Progenitor cell of endocrine pancreas (in vitro differentiated cells): ENCODE measurements around the gene FAM177B. TPM values are rescaled to one million over a fixed set of nuclear protein-coding genes. Genes with fewer than 3 reads are reported as not detected.

Experiments used
- DNase-seq: peaks from one replicate; pipeline ENCODE4 v3.0.0; 2021; ENCODE audit warnings: low spot score; ENCODE audit not compliant: unreplicated experiment
- H3K27ac Mint-ChIP-seq: 2 replicates; pipeline ENCODE4 v1.8.0; 2021; ENCODE audit warnings: mild to moderate bottlenecking, moderate library complexity, mixed read lengths
- H3K27me3 Mint-ChIP-seq: 2 replicates; pipeline ENCODE4 v1.8.0; 2021; ENCODE audit warnings: mixed read lengths
- H3K36me3 Mint-ChIP-seq: 2 replicates; pipeline ENCODE4 v1.8.0; 2022; ENCODE audit warnings: mixed read lengths; ENCODE audit not compliant: insufficient read depth
- H3K4me1 Mint-ChIP-seq: 2 replicates; pipeline ENCODE4 v1.8.0; 2021; ENCODE audit warnings: low read depth, mixed read lengths
- H3K4me3 Mint-ChIP-seq: 2 replicates; pipeline ENCODE4 v1.8.0; 2021; ENCODE audit warnings: low read depth, mild to moderate bottlenecking, moderate library complexity, mixed read lengths
- H3K9me3 Mint-ChIP-seq: 2 replicates; pipeline ENCODE4 v1.8.0; 2021; ENCODE audit warnings: low read depth, mixed read lengths
- CTCF ChIP-seq: fragments of 200-600 bp; sonication (generic); IDR thresholded peaks from one replicate; pipeline ENCODE4 v1.5.0; 2021; ENCODE audit warnings: antibody characterized with exemption, mild to moderate bottlenecking; ENCODE audit not compliant: unreplicated experiment
- total RNA-seq: library from RNA; stranded (reverse); gene quantifications from 2 replicates; pipeline ENCODE4 v1.2.1, GENCODE V29; 2021

Gene FAM177B
- total RNA-seq, 1 donor from 2014 or later = not detected

GRCh38 chr1:222767152-222767571 lies 30.2 kb downstream of the FAM177B start:
- H3K27me3 Mint-ChIP-seq = no peaks in the 10 kb centered on the region
- peaks cover 4% of the 10 kb centered on the region for H3K36me3 Mint-ChIP-seq
- no peak for DNase-seq
- H3K27ac Mint-ChIP-seq = no peak overlapping the region
- H3K4me3 Mint-ChIP-seq = no peak overlapping the region
- peaks cover 20% of the 10 kb centered on the region for H3K9me3 Mint-ChIP-seq
- no peaks in the 10 kb centered on the region for H3K4me1 Mint-ChIP-seq
- no peak for TF ChIP-seq CTCF

- TF ChIP-seq CTCF = no peak
- Mint-ChIP-seq H3K4me3 (no peak overlapping the region), H3K27ac (no peak overlapping the region), H3K9me3 (peaks cover 19% of the 10 kb centered on the region), H3K4me1 (no peaks in the 10 kb centered on the region), H3K36me3 (peaks cover 4% of the 10 kb centered on the region), H3K27me3 (no peaks in the 10 kb centered on the region)
- no peak for DNase-seq
Measured at GRCh38 chr1:222768592-222768991, 31.6 kb downstream of the FAM177B start.

GRCh38 chr1:222769181-222769580 lies 32.2 kb downstream of the FAM177B start:
- no peaks in the 10 kb centered on the region for H3K4me1 Mint-ChIP-seq
- no peak for DNase-seq
- TF ChIP-seq CTCF = no peak
- H3K4me3 Mint-ChIP-seq = no peak overlapping the region
- peaks cover 18% of the 10 kb centered on the region for H3K9me3 Mint-ChIP-seq
- no peaks in the 10 kb centered on the region for H3K27me3 Mint-ChIP-seq
- H3K36me3 Mint-ChIP-seq = peaks cover 4% of the 10 kb centered on the region
- H3K27ac Mint-ChIP-seq = no peak overlapping the region

DNA sequence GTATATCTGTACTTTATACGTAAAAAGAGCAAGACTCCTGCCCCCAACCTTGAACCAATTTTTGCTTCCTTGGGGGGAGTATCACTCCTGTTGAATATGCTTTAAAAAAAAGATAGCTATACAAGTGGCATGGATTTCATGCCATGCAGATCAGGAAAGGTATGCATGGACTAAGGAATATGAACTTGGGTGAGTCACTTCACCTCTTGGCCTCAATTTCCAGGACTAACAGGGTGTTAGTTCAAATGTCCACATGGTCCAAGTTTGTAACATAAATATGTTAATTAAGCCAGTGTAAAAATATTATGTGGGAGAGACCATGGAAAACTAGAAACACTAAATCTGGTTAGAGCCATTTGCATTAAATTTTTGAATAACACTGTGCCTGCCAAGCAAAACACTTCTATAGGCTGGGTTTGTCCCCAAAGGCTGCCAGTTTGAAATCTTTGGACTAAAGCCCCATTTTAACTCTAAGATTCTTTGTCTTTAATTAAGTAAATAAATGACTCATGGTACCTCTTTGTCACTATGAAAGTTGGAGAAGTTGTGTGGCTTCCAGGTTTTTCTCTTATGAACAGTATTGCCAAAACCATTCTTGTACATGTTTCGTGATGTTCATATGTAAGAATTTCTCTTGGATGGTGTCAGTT lies 33.1 kb downstream of the FAM177B start:
- Mint-ChIP-seq H3K36me3 (peaks cover 4% of the 10 kb centered on the region), H3K27me3 (no peaks in the 10 kb centered on the region), H3K27ac (no peak overlapping the region), H3K4me1 (peaks cover 2% of the 10 kb centered on the region), H3K9me3 (peaks cover 11% of the 10 kb centered on the region), H3K4me3 (no peak overlapping the region)
- no peak for TF ChIP-seq CTCF
- DNase-seq = no peak

- peaks cover 2% of the 10 kb centered on the region for H3K4me1 Mint-ChIP-seq
- no peak overlapping the region for H3K4me3 Mint-ChIP-seq
- H3K9me3 Mint-ChIP-seq = peaks cover 9% of the 10 kb centered on the region
- peaks cover 2% of the 10 kb centered on the region for H3K27me3 Mint-ChIP-seq
- no peak overlapping the region for H3K27ac Mint-ChIP-seq
- H3K36me3 Mint-ChIP-seq = peaks cover 4% of the 10 kb centered on the region
- TF ChIP-seq CTCF = no peak
- no peak for DNase-seq
Measured at GRCh38 chr1:222772996-222773379, 36.0 kb downstream of the FAM177B start.
